ENCODE measurements around the gene PLEKHM2.

PLEKHM2 gene

GRCh38 chr1:15771836-15772515 lies 87.9 kb downstream of the PLEKHM2 start:
- H4K20me1 ChIP-seq (ENCODE audit: control insufficient read depth, insufficient read depth, low read depth, low read length) = no peaks in the 10 kb centered on the region
- no peaks in the 10 kb centered on the region for H3K9me2 ChIP-seq (replicated peaks; ENCODE audit: control insufficient read depth, low read length)
- H3K4me3 ChIP-seq (ENCODE audit: low read length) = no peak overlapping the region
- H3F3A ChIP-seq (ENCODE audit: control insufficient read depth, insufficient read depth) = no peaks in the 10 kb centered on the region
- no peak overlapping the region for H3K4me2 ChIP-seq (ENCODE audit: low read length)
- no peak overlapping the region for H3K27ac ChIP-seq (ENCODE audit: low read depth, low read length)
- H3K4me1 ChIP-seq (ENCODE audit: control insufficient read depth, low read length) = no peaks in the 10 kb centered on the region
- H3K27me3 ChIP-seq (ENCODE audit: control insufficient read depth, low read length) = peaks cover 9% of the 10 kb centered on the region; the same call in 1 of the 2 replicates
- TF ChIP-seq EZH2phosphoT487 (IDR thresholded peaks at IDR 0.05; ENCODE audit: borderline replicate concordance, low read length) (no peak), CTCF (IDR thresholded peaks at IDR 0.05; ENCODE audit: low read depth, low read length, poor library complexity, severe bottlenecking) (no peak)
- no peaks in the 10 kb centered on the region for H3K9me3 ChIP-seq (ENCODE audit: control insufficient read depth, insufficient read depth, low read length)
- no peaks in the 10 kb centered on the region for H3K36me3 ChIP-seq (ENCODE audit: control insufficient read depth, low read length)
- H3K79me2 ChIP-seq (ENCODE audit: control insufficient read depth, low read length) = no peaks in the 10 kb centered on the region

- no peak for TF ChIP-seq EZH2phosphoT487 (IDR thresholded peaks at IDR 0.05; ENCODE audit: borderline replicate concordance, low read length)
- TF ChIP-seq CTCF (IDR thresholded peaks at IDR 0.05; ENCODE audit: low read depth, low read length, poor library complexity, severe bottlenecking) = no peak
- peaks cover 9% of the 10 kb centered on the region; the same call in 1 of the 2 replicates for H3K27me3 ChIP-seq (ENCODE audit: control insufficient read depth, low read length)
- no peak overlapping the region for H3K27ac ChIP-seq (ENCODE audit: low read depth, low read length)
- no peaks in the 10 kb centered on the region for H3K9me3 ChIP-seq (ENCODE audit: control insufficient read depth, insufficient read depth, low read length)
- H3K79me2 ChIP-seq (ENCODE audit: control insufficient read depth, low read length) = no peaks in the 10 kb centered on the region
- H3K4me2 ChIP-seq (ENCODE audit: low read length) = no peak overlapping the region
- H3K9me2 ChIP-seq (replicated peaks; ENCODE audit: control insufficient read depth, low read length) = no peaks in the 10 kb centered on the region
- H4K20me1 ChIP-seq (ENCODE audit: control insufficient read depth, insufficient read depth, low read depth, low read length) = no peaks in the 10 kb centered on the region
- H3K4me1 ChIP-seq (ENCODE audit: control insufficient read depth, low read length) = no peaks in the 10 kb centered on the region
- no peaks in the 10 kb centered on the region for H3F3A ChIP-seq (ENCODE audit: control insufficient read depth, insufficient read depth)
- no peak overlapping the region for H3K4me3 ChIP-seq (ENCODE audit: low read length)
- H3K36me3 ChIP-seq (ENCODE audit: control insufficient read depth, low read length) = no peaks in the 10 kb centered on the region
These were observed 91.6 kb downstream of the PLEKHM2 start for GRCh38 chr1:15775706-15776105.

- Histone ChIP-seq H3K9me3 (ENCODE audit: control insufficient read depth, insufficient read depth, low read length) (no peaks in the 10 kb centered on the region), H3K4me2 (ENCODE audit: low read length) (no peak overlapping the region), H3K27me3 (ENCODE audit: control insufficient read depth, low read length) (peaks cover 2% of the 10 kb centered on the region; the same call in 1 of the 2 replicates), H3F3A (ENCODE audit: control insufficient read depth, insufficient read depth) (no peaks in the 10 kb centered on the region), H3K27ac (ENCODE audit: low read depth, low read length) (no peak overlapping the region), H3K4me1 (ENCODE audit: control insufficient read depth, low read length) (no peaks in the 10 kb centered on the region), H3K79me2 (ENCODE audit: control insufficient read depth, low read length) (no peaks in the 10 kb centered on the region), H3K36me3 (ENCODE audit: control insufficient read depth, low read length) (no peaks in the 10 kb centered on the region), H4K20me1 (ENCODE audit: control insufficient read depth, insufficient read depth, low read depth, low read length) (no peaks in the 10 kb centered on the region), H3K9me2 (replicated peaks; ENCODE audit: control insufficient read depth, low read length) (no peaks in the 10 kb centered on the region), H3K4me3 (ENCODE audit: low read length) (no peak overlapping the region)
- TF ChIP-seq EZH2phosphoT487 (IDR thresholded peaks at IDR 0.05; ENCODE audit: borderline replicate concordance, low read length) (no peak), CTCF (IDR thresholded peaks at IDR 0.05; ENCODE audit: low read depth, low read length, poor library complexity, severe bottlenecking) (no peak)
These were observed 94.0 kb downstream of the PLEKHM2 start for GRCh38 chr1:15777909-15778707.

Data from DOHH2 (cell line).